OCI-LY3 (cell line): Measurements from ENCODE around the gene KIAA1210.
A peak's percentile ranks its signal among the peaks of the same experiment; 100 is the strongest.

ENCODE experiments used
- H2AFZ ChIP-seq: fragments of 200-600, 300-600 bp; shearing (Covaris generic); 2 replicates; pipeline ENCODE4 v1.6.0; 2014; ENCODE audit warnings: antibody characterized with exemption, low read depth, low read length
- H3K27ac ChIP-seq: fragments of 200-600, 300-600 bp; sonication (generic); 2 replicates; pipeline ENCODE4 v1.5.1; 2014; ENCODE audit warnings: mild to moderate bottlenecking, low read length, moderate library complexity, mixed read lengths
- H3K27me3 ChIP-seq: fragments of 200-600, 300-600 bp; sonication (generic); 2 replicates; pipeline ENCODE4 v1.6.1; 2014; ENCODE audit warnings: low read depth, low read length, mixed read lengths
- H3K36me3 ChIP-seq: fragments of 200-600, 300-600 bp; sonication (generic); replicated peaks from 2 replicates; pipeline ENCODE3; 2014; ENCODE audit warnings: low read depth, low read length, mixed read lengths
- H3K4me1 ChIP-seq: fragments of 300-600, 200-600 bp; sonication (generic); 2 replicates; pipeline ENCODE4 v1.6.1; 2014; ENCODE audit warnings: low read length, mixed read lengths
- H3K4me2 ChIP-seq: fragments of 200-600, 300-600 bp; sonication (generic); 2 replicates; pipeline ENCODE4 v1.6.1; 2014; ENCODE audit warnings: low read length, mixed read lengths
- H3K4me3 ChIP-seq: fragments of 300-600, 200-600 bp; sonication (generic); 2 replicates; pipeline ENCODE4 v1.5.1; 2014; ENCODE audit warnings: antibody characterized with exemption, mild to moderate bottlenecking, low read length, moderate library complexity
- H3K79me2 ChIP-seq: fragments of 300-600, 200-600 bp; shearing (Covaris generic); 2 replicates; pipeline ENCODE4 v1.6.1; 2014; ENCODE audit warnings: mild to moderate bottlenecking, low read length, mixed read lengths
- H3K9ac ChIP-seq: fragments of 300-600, 200-600 bp; shearing (Covaris generic); 2 replicates; pipeline ENCODE4 v1.6.0; 2014; ENCODE audit warnings: mild to moderate bottlenecking, low read length, moderate library complexity
- H3K9me3 ChIP-seq: fragments of 200-600, 300-600 bp; shearing (Covaris generic); 2 replicates; pipeline ENCODE4 v1.6.1; 2014; ENCODE audit warnings: low read length, mixed read lengths; ENCODE audit not compliant: insufficient read depth
- H4K20me1 ChIP-seq: fragments of 200-600, 300-600 bp; sonication (generic); 2 replicates; pipeline ENCODE4 v1.6.1; 2016; ENCODE audit warnings: low read length, mixed read lengths; ENCODE audit not compliant: insufficient read depth
- EZH2phosphoT487 ChIP-seq: fragments of 200-600 bp; shearing (Covaris generic); IDR thresholded peaks from 2 replicates; pipeline ENCODE4 v1.6.1; 2018; ENCODE audit warnings: antibody characterized with exemption, mixed run types, low read depth
- TF ChIP-seq, protein P1 (sequence below): fragments of 200-600, 300-600 bp; sonication (generic); IDR thresholded peaks from 2 replicates; pipeline ENCODE4 v1.5.1; 2014; ENCODE audit warnings: antibody characterized with exemption, low read length, low read depth

KIAA1210 gene

DNA sequence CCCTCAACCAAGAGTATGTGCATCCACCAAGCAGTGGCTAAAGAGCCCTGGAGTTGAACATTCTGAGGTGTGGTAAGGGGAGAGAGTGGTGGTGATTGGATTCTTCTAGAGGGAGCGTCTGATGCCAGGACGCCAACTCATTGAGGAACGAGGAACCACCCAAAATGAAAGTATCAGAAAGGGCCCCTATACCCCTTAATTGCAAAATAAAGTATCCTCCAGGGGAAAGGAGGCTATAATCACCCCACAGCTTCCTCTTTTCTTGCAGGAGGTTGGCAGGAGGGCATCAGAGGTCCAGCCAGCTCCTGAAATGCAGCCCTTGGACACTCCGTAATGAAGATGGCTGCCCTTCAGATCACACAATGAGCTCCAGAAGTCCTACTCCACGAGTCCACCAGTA lies 5.3 kb upstream of the KIAA1210 start:
- H3K4me1 ChIP-seq: peaks cover 5% of the 10 kb centered on the region; the same call in 1 of the 2 replicates
- H3K27ac ChIP-seq: no peak overlapping the region
- no peaks in the 10 kb centered on the region for H3K27me3 ChIP-seq
- no peaks in the 10 kb centered on the region for H4K20me1 ChIP-seq
- no peak overlapping the region for H3K4me3 ChIP-seq
- H3K36me3 ChIP-seq: no peaks in the 10 kb centered on the region
- no peaks in the 10 kb centered on the region for H3K79me2 ChIP-seq
- H2AFZ ChIP-seq: no peak overlapping the region
- TF ChIP-seq EZH2phosphoT487: no peak
- TF ChIP-seq, protein P1, sequence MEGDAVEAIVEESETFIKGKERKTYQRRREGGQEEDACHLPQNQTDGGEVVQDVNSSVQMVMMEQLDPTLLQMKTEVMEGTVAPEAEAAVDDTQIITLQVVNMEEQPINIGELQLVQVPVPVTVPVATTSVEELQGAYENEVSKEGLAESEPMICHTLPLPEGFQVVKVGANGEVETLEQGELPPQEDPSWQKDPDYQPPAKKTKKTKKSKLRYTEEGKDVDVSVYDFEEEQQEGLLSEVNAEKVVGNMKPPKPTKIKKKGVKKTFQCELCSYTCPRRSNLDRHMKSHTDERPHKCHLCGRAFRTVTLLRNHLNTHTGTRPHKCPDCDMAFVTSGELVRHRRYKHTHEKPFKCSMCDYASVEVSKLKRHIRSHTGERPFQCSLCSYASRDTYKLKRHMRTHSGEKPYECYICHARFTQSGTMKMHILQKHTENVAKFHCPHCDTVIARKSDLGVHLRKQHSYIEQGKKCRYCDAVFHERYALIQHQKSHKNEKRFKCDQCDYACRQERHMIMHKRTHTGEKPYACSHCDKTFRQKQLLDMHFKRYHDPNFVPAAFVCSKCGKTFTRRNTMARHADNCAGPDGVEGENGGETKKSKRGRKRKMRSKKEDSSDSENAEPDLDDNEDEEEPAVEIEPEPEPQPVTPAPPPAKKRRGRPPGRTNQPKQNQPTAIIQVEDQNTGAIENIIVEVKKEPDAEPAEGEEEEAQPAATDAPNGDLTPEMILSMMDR: no peak
- H3K9me3 ChIP-seq: no peaks in the 10 kb centered on the region
- H3K4me2 ChIP-seq: peak overlapping the region; percentile 24
- H3K9ac ChIP-seq: no peak overlapping the region

DNA sequence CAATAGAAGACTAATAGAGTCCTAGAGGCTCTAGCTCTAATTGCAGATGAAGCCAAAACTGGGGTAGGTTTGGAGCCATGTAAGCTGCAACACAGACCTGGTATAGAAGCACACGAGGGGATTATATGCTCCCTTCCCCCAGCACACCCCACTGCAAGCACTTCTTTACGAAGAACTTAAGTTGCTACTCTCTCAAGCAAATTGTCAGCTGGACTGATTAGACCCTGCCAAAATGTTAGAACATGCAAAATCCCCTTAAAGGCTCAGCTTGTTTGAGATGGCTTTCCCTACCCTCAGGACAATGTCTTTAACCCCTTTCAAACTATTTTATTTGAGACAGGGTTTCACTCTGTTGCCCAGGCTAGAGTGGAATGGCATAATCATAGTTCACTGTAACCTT lies 4.7 kb upstream of the KIAA1210 start:
- Histone ChIP-seq H3K27me3 (no peaks in the 10 kb centered on the region), H3K36me3 (no peaks in the 10 kb centered on the region), H3K27ac (no peak overlapping the region), H3K79me2 (no peaks in the 10 kb centered on the region), H3K4me2 (no peak overlapping the region), H3K9me3 (no peaks in the 10 kb centered on the region), H3K4me1 (peaks cover 5% of the 10 kb centered on the region; the same call in 1 of the 2 replicates), H3K4me3 (no peak overlapping the region), H4K20me1 (no peaks in the 10 kb centered on the region), H3K9ac (no peak overlapping the region), H2AFZ (no peak overlapping the region)
- TF ChIP-seq EZH2phosphoT487: no peak
- TF ChIP-seq, protein P1: no peak

DNA sequence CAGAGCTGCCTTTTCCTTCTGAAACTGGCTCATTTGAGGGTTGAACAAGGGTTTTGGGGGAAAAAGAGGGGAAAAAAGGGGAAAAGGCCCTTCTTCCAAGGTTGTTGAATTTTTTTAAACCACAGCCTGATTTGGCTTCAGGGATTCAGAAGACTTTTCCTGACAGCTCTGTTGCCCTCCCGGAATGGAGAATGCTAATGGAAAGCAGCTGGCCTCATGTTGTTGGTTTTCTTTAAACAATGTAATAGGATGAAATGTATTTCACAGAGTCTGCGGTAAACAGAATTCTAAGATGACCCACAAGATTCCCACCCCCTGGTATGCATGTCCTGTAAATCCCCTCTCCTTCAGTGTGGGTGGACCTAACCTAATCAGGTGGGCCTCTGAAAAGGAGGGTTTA lies 3.3 kb upstream of the KIAA1210 start:
- Histone ChIP-seq H3K79me2 (no peaks in the 10 kb centered on the region), H3K9me3 (no peaks in the 10 kb centered on the region), H3K27me3 (no peaks in the 10 kb centered on the region), H3K4me2 (no peak overlapping the region), H3K4me3 (no peak overlapping the region), H3K27ac (no peak overlapping the region), H3K36me3 (no peaks in the 10 kb centered on the region), H4K20me1 (no peaks in the 10 kb centered on the region), H2AFZ (no peak overlapping the region), H3K4me1 (peaks cover 5% of the 10 kb centered on the region; the same call in 1 of the 2 replicates), H3K9ac (no peak overlapping the region)
- TF ChIP-seq, protein P1: no peak
- TF ChIP-seq EZH2phosphoT487: no peak

DNA sequence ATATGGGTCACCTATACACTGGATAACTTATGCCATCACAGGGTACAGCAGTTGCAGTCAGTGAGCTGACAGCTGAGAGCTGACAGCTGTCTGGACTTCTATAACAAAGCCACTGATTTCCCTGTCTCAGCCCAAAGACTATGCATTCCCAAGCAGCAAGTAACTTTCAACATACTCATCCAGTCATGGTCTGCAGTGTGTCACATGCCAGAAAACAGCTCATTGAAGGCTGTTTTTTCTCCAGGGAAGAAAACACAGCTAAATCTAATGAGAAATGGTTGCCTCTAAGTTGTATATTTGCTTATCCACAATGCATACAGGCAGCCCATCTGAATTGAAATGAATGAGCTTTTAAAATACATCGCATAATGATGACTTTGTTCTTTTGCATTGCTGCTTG lies 6.3 kb downstream of the KIAA1210 start:
- Histone ChIP-seq H3K4me3 (no peak overlapping the region), H4K20me1 (no peaks in the 10 kb centered on the region), H3K27me3 (peaks cover 7% of the 10 kb centered on the region), H2AFZ (no peak overlapping the region), H3K36me3 (no peaks in the 10 kb centered on the region), H3K79me2 (no peaks in the 10 kb centered on the region), H3K4me1 (no peaks in the 10 kb centered on the region), H3K9me3 (no peaks in the 10 kb centered on the region), H3K9ac (no peak overlapping the region), H3K4me2 (no peak overlapping the region), H3K27ac (no peak overlapping the region)
- TF ChIP-seq EZH2phosphoT487: no peak
- TF ChIP-seq, protein P1: no peak
